Raji (cell line): ENCODE measurements around the gene CBR4.

Source experiments
- POLR2A ChIP-seq: IDR thresholded peaks from 2 replicates; pipeline ENCODE4 v1.6.1; 2011; ENCODE audit warnings: low read depth, low read length, control low read depth; ENCODE audit not compliant: insufficient read depth

Gene CBR4

DNA sequence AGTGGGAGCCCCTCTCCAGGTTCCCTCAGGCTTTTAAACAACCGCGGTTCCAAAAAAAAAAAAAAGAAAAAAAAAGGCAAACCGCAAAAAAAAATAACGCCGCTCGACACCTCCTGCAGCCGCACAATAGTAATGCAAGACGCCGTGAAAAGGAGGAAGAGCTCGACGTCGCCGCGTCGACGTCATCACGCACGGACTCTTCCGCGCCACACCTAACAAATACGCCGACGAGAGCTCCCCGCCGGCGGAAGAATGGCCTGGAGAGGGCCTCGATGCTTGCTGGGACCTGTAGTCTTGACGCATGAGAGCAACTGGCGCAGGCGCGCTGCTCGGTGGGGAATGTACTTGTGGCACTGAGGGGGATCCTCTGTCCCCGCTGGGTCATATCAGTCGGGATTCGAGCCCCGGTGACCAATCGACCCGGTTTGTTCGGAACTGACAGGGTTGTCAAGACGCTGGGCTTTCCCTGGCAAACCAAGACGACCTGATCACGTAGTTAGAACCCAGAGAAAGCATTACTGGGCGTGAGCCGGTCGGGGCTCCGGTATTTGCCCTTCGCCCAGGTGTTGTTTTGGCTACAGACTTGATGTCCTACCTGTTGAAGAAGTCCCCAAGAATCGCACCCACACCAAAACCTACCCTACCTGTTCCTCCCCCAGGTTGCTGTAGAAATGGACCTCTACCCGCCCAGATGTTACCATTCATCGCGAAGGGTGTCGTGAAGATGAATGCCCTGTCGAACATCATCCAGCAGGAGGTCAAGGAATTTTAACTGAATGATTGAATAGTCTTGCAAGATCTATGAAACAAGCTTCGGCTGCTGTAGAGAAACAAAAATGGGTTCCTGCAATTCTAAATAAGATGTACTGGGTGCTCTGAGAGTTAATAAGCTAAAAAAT lies at the start of gene CBR4:
TSS of gene CBR4 (minus strand) at position 131 of the 899 bp plus-strand sequence. CDS start 166 bp downstream, outside the sequence.
- TF ChIP-seq POLR2A = peak; percentile 78

DNA sequence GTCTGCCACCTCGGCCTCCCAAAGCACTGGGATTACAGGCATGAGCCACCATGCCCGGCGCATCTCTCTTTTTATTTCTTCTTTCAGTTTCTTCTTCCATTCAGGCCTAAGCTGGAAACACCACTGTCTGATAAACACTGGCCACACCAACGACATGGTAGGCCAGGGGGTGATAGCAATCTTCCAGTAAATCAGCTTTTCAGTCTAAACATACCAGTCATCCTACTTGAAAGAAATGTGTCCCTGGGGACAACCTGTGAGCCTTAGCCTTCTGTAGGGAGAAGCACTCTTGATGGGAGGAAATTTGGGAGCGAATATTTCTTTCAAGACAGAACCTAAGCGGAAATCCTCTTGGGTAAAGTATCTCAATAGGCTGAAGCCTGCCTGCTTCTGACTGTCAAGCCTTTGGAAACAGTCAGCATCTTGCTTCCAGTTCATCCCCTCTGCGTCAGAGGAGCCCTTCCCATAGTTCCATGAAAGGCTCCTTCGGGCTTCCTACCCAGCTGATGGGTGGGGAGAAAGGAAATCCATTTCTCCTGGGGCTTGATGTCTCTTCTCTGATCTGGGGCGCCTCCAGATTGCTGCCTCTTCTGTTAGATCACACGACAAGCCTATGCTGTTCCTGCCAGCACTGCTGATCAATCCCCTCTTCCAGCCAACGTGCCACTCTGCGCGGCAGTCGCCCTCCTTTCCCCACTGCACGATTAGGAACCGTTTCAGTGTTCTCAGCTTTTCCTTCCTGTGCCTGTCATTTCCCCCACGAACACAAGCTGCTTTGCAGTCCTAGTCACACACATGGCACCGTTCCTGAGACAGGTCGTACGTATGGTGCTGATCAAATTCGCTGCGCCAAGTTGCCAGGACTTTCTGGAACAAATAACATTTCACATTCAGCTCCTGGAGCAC lies 49.5 kb upstream of the CBR4 start:
- no peak for TF ChIP-seq POLR2A

DNA sequence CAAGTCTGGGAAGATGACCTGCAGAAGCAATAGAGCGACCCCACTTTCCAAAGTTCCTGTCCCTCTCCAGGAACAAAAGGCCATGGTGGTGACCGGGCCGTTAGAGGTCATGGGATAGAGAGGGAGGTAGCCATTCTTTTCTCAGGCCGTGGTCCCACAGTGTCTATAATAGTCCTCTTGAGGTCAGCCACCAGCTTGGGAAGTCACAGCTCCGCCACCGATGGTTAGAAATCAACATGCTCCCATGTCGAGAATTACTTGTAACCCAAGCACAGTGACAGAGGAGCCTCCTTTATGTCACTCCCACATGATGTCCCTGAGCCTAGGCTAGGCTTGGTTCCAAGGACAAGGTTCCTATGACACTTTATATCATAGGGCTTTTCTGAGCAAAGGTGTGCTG lies 48.3 kb upstream of the CBR4 start:
- no peak for TF ChIP-seq POLR2A

DNA sequence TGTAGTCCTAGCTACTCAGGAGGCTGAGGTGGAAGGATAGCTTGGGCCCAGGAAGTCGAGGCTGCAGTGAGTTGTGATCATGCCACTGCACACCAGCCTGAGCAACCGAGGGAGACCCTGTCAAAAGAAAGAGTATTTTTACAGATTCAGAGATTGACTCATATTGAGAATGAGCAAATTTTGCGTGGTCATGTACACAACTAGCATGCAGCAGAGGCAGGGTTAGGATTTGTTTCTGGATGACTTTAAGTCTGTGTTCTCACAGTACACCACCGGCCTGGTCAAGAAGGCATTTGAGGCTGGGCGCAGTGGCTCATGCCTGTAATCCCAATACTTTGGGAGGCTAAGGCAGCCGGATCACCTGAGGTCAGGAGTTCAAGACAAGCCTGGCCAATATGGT lies 44.8 kb upstream of the CBR4 start:
- TF ChIP-seq POLR2A = no peak

DNA sequence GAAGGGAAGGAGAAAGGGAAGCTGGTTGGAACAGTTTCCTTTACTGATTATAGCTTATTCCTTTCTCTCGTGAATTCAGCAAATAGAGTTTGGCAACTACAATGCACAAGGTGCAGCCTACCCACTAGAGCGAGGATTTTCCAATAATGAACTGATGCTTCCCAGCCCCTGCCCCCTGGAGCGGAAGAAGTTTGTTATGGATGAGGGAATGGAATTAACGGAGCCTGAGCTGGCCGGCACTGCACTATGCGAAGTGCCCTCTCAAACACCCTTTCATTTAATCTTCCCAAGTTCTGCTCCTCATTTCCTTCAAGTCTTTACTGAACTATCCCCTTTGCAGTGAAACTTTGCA lies 42.5 kb upstream of the CBR4 start:
- no peak for TF ChIP-seq POLR2A

DNA sequence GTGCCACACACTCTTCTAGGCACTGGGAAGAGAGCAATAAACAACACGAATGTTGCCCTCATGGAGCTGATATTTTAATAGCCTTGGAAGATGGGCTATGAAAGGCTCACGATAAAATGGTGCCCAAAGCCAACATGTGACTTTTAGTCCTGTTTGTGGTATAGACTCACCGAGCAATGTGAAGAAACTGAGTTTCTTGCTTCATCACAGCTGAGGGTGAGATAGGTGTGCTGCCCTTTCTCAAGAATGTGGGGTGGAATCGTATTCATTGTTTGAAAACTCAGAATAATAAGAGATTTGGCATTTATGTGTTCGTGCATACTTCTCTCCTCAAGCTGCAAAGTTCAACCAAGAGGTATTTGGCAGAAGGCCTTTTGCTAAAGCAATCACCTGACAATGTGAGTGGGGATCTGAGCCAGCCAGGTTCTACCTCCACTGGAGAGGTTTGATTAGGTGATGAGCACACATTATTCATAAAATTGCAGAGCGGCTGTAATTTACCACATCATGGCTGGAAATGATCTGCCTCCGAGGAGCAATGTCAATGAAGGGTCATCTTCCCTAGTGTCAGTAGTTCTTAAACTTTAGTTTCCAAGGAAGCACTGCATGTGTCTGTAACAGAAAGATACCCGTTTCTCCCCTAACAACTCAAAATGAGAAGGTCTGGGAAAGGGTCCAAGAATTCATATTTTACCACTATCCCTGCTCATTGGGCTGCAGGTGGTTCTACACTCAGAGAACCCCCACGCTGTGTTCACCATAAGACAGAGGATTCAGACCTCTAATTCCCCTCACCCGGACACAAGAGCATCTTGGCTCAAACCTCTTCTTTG lies 41.9 kb upstream of the CBR4 start:
- TF ChIP-seq POLR2A = no peak

DNA sequence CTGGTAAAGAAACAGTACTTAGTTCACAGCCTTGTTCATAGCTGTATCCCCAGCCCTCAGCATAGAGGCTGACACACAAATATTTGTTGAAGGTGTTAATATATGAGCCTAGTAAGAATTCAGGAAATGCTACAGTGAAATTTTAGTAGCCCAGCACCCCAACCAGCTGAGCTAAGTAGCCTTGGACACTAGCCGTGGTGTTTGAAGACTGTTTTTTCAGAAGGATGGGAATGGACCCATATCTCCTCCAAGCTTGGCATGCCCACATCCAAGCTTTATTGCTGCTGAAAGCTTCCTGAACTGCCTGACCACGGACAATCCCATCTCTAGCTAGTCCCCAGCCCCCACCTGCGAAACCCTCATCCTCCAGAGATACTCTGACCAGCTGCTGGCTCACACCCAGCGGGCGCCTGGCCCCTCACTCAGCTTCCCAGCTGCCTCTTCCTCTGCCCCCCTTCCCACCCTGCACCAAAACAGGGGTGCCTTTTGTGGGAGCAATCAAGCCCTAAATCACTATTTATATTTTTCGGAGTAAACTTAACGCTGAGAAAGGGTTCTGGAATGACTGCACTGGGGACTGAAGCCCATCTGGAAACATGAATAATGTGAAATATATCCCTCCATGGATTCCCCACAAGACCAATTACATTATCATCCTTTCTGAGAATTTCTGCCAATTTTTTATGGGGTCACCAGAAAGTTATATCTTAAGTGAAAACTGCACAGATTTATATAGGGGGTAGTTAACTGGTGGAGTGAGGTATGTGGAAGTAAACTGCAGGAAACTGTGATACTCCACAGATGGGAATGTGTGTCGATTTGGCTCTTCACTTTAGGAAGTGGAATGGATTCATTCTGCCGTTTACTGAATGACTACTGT lies 41.1 kb upstream of the CBR4 start:
- TF ChIP-seq POLR2A = no peak

DNA sequence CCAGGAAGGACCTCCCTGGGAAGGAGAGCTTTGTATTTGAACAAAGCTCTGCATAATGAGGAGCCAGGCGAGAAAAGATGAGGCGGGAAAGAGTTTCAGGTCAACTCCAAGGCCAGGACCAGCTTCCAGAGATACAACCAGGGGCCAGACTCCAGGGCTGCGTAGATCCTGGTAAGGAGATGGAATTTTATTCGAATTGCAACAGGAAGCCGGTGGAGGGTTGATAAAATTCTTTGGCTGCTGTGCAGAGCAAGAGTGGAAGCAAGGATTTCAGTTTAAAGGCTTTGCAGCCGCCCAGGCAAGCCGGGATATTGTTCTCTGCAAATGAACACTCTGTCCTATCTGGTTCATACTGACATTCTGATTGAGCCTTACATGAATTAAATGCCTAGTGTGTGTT lies 40.2 kb upstream of the CBR4 start:
- TF ChIP-seq POLR2A = no peak

DNA sequence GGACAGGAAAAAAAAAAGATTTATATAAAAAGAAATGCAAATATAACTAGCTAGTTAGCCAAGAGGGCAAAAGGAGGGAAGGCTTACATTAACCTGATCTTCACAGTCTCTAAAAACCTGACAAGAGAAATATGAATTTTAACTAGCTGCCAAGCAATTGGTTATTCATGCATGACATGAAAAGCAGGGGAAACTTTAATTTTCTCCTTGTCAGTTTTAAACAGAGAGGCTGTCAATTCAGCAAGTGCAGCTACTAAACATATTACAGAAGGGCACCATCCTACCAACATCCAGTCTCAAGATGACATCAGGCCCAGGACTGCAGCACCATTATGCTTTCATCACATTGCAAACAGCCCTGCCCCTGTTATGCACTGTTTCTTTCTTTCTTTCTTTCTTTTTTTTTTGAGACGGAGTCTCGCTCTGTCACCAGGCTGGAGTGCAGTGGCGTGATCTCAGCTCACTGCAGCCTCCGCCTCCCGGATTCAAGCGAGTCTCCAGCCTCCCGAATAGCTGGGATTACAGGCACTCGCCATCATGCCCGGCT lies 38.9 kb upstream of the CBR4 start:
- no peak for TF ChIP-seq POLR2A

DNA sequence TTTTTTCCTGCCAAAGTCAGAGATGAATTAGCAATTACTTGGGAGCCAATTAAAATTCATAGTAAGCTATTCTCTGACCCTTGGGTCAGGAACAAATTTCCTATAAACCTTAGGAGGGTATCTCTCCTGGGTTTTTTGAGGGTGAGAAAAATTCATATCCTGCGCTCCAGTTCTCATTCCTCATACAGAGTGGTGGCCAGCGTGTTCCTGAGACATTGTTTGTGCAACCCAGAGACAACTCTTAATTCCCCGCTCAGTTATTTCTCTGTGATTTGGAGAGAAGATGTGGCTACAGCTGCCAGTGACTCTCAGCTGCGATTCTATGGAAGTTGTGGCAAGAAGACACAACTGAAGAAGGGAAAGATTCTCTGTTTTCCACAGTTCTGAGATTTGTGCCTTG lies 37.9 kb upstream of the CBR4 start:
- TF ChIP-seq POLR2A = no peak

DNA sequence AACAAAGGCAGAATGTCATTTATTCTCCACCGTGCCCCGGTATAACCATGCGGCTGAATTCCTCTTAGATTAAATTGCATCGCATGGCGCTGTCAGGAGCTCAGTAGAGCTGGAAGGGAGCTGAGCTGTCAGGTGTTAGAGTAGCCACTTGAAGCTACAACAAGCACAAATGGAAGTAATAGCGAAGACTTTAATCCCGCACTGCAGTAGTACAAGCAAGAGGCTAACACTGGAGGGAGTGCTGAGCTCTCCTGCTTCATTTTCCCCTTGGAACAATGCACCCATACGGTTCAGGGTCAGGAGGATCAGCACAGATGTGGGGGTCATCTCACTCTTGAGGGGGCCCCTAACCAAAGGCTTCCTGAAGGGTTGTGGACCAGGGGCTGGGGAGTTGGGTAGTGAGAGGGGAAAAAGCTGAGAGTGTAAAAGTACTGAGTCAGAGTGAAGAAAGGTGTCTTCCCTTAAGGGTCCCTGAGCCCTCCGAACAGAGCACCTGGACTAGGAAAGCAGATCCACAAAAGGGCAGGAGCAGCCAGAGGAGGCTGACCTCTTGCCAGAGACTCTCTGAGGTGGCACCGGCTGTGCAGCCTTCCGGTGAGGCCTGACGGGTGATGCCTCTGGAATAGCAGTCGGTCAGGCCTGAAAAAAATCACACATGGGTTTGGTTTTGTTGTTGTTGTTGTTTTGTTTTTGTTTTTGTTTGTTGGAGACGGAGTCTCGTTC lies 36.0 kb upstream of the CBR4 start:
- no peak for TF ChIP-seq POLR2A

DNA sequence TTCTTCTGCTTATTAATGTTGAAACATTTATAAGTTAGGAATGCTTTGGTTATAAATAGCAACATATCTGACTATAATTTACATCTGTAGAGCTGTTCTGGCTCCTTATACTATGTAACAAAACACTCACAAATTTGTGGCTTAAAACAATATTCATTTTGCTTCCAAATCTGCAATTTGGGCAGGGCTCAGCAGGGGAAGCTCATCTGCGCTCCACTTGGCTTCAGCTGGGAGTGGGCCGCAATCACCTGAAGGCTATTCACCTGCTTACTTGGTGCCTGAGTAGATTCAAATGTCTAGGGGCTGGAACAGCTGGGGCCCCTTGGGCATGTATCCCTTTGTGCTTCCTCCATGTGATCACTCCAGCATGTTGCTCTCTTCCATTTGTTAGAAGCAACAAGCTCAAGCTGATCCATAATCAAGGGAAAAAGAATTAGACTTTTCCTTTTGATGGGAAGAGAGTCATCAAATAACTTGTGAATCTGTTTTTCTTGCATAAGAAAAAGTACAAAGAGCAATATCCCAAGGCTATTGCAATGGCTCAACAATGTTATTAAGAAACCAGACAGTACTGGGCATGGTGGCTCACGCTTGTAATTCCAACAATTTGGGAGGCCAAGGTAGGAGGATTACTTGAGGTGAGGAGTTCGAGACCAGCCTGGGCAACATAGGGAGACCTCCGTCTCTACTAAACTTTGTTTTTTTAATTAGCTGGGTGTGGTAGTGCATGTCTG lies 34.8 kb upstream of the CBR4 start:
- no peak for TF ChIP-seq POLR2A

DNA sequence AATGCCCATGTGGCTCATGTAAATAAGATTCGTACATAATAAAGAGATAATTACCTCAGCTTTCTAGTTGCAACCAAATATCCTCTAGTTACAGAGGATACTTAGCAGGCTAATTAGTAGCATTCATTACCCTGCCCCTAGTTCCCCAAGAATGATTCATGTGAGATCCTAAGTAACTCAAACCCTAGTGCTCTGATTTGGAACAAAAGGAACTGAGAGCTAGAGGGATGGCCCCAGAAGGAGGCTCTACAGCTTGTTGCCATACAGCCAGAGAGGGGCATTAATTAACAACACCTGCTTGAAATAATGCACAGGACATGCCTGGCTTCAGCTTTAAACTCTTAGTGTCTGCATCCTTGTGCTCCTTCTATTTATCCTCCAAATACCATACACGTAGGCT lies 32.6 kb upstream of the CBR4 start:
- TF ChIP-seq POLR2A = no peak
